Liver (tissue), 9 donors: Measurements from ENCODE around the gene MGST3. TPM values are rescaled to one million over a fixed set of nuclear protein-coding genes. Genes with fewer than 3 reads are reported as not detected.

Source experiments
- DNase-seq: peaks from one replicate; pipeline ENCODE4 v3.0.0-alpha.2; 2017; ENCODE audit warnings: low spot score
- H3K27ac ChIP-seq, 2 donors: one replicate each; pipeline ENCODE4 v1.7.0; 2013; ENCODE audit warnings: inconsistent platforms in 2 of 2, low read length in 2 of 2, control low read depth in 1 of 2, low read depth in 1 of 2, mild to moderate bottlenecking in 1 of 2
- H3K27me3 ChIP-seq, 4 donors: one replicate each; pipeline versions ENCODE4 v1.6.1 to v1.7.0; 2013; ENCODE audit warnings: low read length in 3 of 4, inconsistent platforms in 1 of 4, mild to moderate bottlenecking in 1 of 4, moderate library complexity in 1 of 4; ENCODE audit not compliant: control insufficient read depth in 4 of 4, insufficient read depth in 4 of 4
- H3K36me3 ChIP-seq, 4 donors: one replicate each; pipeline versions ENCODE4 v1.6.1 to v1.7.0; 2013; ENCODE audit warnings: low read length in 3 of 4, mild to moderate bottlenecking in 3 of 4, low read depth in 1 of 4, moderate library complexity in 1 of 4; ENCODE audit not compliant: control insufficient read depth in 4 of 4, insufficient read depth in 3 of 4
- H3K4me1 ChIP-seq, 4 donors: one replicate each; pipeline versions ENCODE4 v1.6.1 to v1.7.0; 2013; ENCODE audit warnings: low read length in 3 of 4, mild to moderate bottlenecking in 3 of 4, moderate library complexity in 1 of 4; ENCODE audit not compliant: control insufficient read depth in 4 of 4, insufficient read depth in 4 of 4
- H3K4me3 ChIP-seq, 3 donors: one replicate each; pipeline versions ENCODE4 v1.6.1 to v1.7.0; 2013; ENCODE audit warnings: low read length in 3 of 3, control low read depth in 1 of 3, low read depth in 1 of 3, mild to moderate bottlenecking in 1 of 3
- H3K9ac ChIP-seq, 2 donors: one replicate each; pipeline ENCODE4 v1.7.0; 2013; ENCODE audit warnings: low read length in 2 of 2, mild to moderate bottlenecking in 2 of 2, moderate library complexity in 2 of 2, control low read depth in 1 of 2, low read depth in 1 of 2
- H3K9me3 ChIP-seq, 4 donors: one replicate each; pipeline versions ENCODE4 v1.6.1 to v1.7.0; 2013; ENCODE audit warnings: low read length in 3 of 4; ENCODE audit not compliant: control insufficient read depth in 4 of 4
- ATF3 ChIP-seq: IDR thresholded peaks from 2 replicates; pipeline ENCODE4 v1.6.1; 2016; ENCODE audit warnings: antibody characterized with exemption
- CTCF ChIP-seq: fragments of 150-350 bp; IDR thresholded peaks from 2 replicates; pipeline ENCODE4 v1.5.1; 2017; ENCODE audit warnings: improper control_type of control experiment, low read depth, low read length; ENCODE audit not compliant: missing input control
- EGR1 ChIP-seq, 2 donors: IDR thresholded peaks; 2 replicates each; pipeline ENCODE4 v1.6.1; 2016 to 2018; ENCODE audit warnings: antibody characterized with exemption in 2 of 2, low read depth in 2 of 2
- FOXA1 ChIP-seq: IDR thresholded peaks from 2 replicates; pipeline ENCODE4 v1.6.1; 2016; ENCODE audit warnings: antibody characterized with exemption
- FOXA2 ChIP-seq: IDR thresholded peaks from 2 replicates; pipeline ENCODE4 v1.6.1; 2016; ENCODE audit warnings: antibody characterized with exemption
- GABPA ChIP-seq, 2 donors: IDR thresholded peaks in 1 of 2; conservative IDR thresholded peaks in 1 of 2; 2 replicates each; pipeline ENCODE4 v1.6.1; 2016; ENCODE audit warnings: antibody characterized with exemption in 2 of 2, mild to moderate bottlenecking in 1 of 2, moderate library complexity in 1 of 2
- HNF4A ChIP-seq, 2 donors: conservative IDR thresholded peaks; 2 replicates each; pipeline ENCODE4 v1.6.1; 2016; ENCODE audit warnings: antibody characterized with exemption in 2 of 2, mild to moderate bottlenecking in 2 of 2
- HNF4G ChIP-seq: IDR thresholded peaks from 2 replicates; pipeline ENCODE4 v1.6.1; 2016; ENCODE audit warnings: antibody characterized with exemption
- JUND ChIP-seq, 2 donors: IDR thresholded peaks; 2 replicates each; pipeline ENCODE4 v1.6.1; 2016; ENCODE audit warnings: antibody characterized with exemption in 2 of 2
- MAX ChIP-seq: IDR thresholded peaks from 2 replicates; pipeline ENCODE4 v1.6.1; 2016; ENCODE audit warnings: antibody characterized with exemption
- NR2F2 ChIP-seq: IDR thresholded peaks from 2 replicates; pipeline ENCODE4 v1.6.1; 2016; ENCODE audit warnings: antibody characterized with exemption
- RAD21 ChIP-seq, 2 donors: IDR thresholded peaks; 2 replicates each; pipeline ENCODE4 v1.6.1; 2016; ENCODE audit warnings: antibody characterized with exemption in 2 of 2, mild to moderate bottlenecking in 2 of 2
- REST ChIP-seq: IDR thresholded peaks from 2 replicates; pipeline ENCODE4 v1.6.1; 2016; ENCODE audit warnings: antibody characterized with exemption, mild to moderate bottlenecking
- RXRA ChIP-seq, 2 donors: IDR thresholded peaks; 2 replicates each; pipeline ENCODE4 v1.6.1; 2017 to 2018; ENCODE audit warnings: antibody characterized with exemption in 2 of 2, mild to moderate bottlenecking in 1 of 2
- SP1 ChIP-seq: IDR thresholded peaks from 2 replicates; pipeline ENCODE4 v1.6.1; 2018; ENCODE audit warnings: antibody characterized with exemption, mild to moderate bottlenecking
- TAF1 ChIP-seq: conservative IDR thresholded peaks from 2 replicates; pipeline ENCODE4 v1.6.1; 2016; ENCODE audit warnings: antibody characterized with exemption, mild to moderate bottlenecking
- YY1 ChIP-seq: IDR thresholded peaks from 2 replicates; pipeline ENCODE4 v1.6.1; 2016; ENCODE audit warnings: antibody characterized with exemption, mild to moderate bottlenecking
- ZBTB33 ChIP-seq: IDR thresholded peaks from 2 replicates; pipeline ENCODE4 v1.6.1; 2016; ENCODE audit warnings: antibody characterized with exemption
- WGBS: extraction: QIAGEN DNeasy Blood & Tissue Kit; methylation state at CpG from one replicate; pipeline ENCODE4 v1.1.7; 2013; 5-methylcytosine and 5-hydroxymethylcytosine counted together
- polyA plus RNA-seq, 2 donors: library from polyadenylated mRNA; stranded (reverse) in 1 of 2; unstranded in 1 of 2; fragments of 200-250 nt in 1 of 2; fragments of >200 nt in 1 of 2; fragmentation: Nextera tagmentation in 1 of 2; extraction: Ambion mirVana in 1 of 2; gene quantifications; one replicate each; pipeline versions ENCODE4 v1.2.1 to v1.2.3, GENCODE V29; 2013 to 2015
- total RNA-seq, 2 donors: library from RNA; depleted of rRNA; stranded (reverse); fragments of >200 nt; gene quantifications; one replicate each; pipeline ENCODE4 v1.2.3, GENCODE V29; 2014
- donor health status: healthy.
- donor health status: healthy.
- donor health status: healthy.
- donor health status: healthy.
- donor health status: healthy.

MGST3 gene
- total and polyA plus RNA-seq, 4 donors: 68.7 to 307 (median 181) TPM

- Histone ChIP-seq H3K4me3 (peak overlapping the region; percentile 67 to 78 (median 77)), H3K9me3 (no peaks in the 10 kb centered on the region), H3K27me3 (no peaks in the 10 kb centered on the region), H3K4me1 (peaks cover 0 to 34% (median 14%) of the 10 kb centered on the region in 4 donors), H3K36me3 (no peaks in the 10 kb centered on the region), H3K9ac (peak overlapping the region; percentile 86 to 97), H3K27ac (peak overlapping the region; percentile 87 to 91)
- WGBS: 7% methylated on average over 3 of the region's 3 CpGs
- no peak for DNase-seq
- TF ChIP-seq HNF4G (no peak), SP1 (no peak), RAD21 (IDR thresholded peaks at IDR 0.05) (no peak), REST (no peak), NR2F2 (no peak), HNF4A (conservative IDR thresholded peaks at IDR 0.05) (no peak), ATF3 (no peak), RXRA (IDR thresholded peaks at IDR 0.05) (no peak), MAX (no peak), ZBTB33 (no peak), FOXA2 (no peak), JUND (IDR thresholded peaks at IDR 0.05) (no peak), YY1 (no peak)
Observed at GRCh38 chr1:165598676-165599059, 32.4 kb upstream of the MGST3 start.

- Histone ChIP-seq H3K9ac (no peak overlapping the region), H3K27ac (no peak overlapping the region), H3K9me3 (no peaks in the 10 kb centered on the region), H3K36me3 (no peaks in the 10 kb centered on the region), H3K4me3 (no peak overlapping the region), H3K4me1 (peaks cover 0 to 37% (median 18%) of the 10 kb centered on the region in 4 donors), H3K27me3 (no peaks in the 10 kb centered on the region)
- DNase-seq: no peak
- WGBS: 34% methylated on average over 4 of the region's 4 CpGs
- TF ChIP-seq JUND (IDR thresholded peaks at IDR 0.05) (no peak), MAX (no peak), GABPA (IDR thresholded peaks at IDR 0.05 in 1 of 2, conservative IDR thresholded peaks at IDR 0.05 in 1 of 2) (no peak), FOXA1 (no peak), RXRA (IDR thresholded peaks at IDR 0.05) (no peak), ATF3 (no peak), NR2F2 (no peak), SP1 (no peak), HNF4A (conservative IDR thresholded peaks at IDR 0.05) (no peak), HNF4G (no peak), TAF1 (no peak), REST (no peak), EGR1 (IDR thresholded peaks at IDR 0.05; ENCODE audit: low read depth in 2 of 2) (no peak), CTCF (no peak), YY1 (no peak), RAD21 (IDR thresholded peaks at IDR 0.05) (no peak)
Observed at GRCh38 chr1:165600793-165601192, 30.2 kb upstream of the MGST3 start.
